H1 (cell line): ENCODE measurements around the gene KLF4. TPM values are rescaled to one million over a fixed set of nuclear protein-coding genes. Genes with fewer than 3 reads are reported as not detected.

Experiments
- CTCF ChIA-PET: fragments of 300-600 bp; sonication (Branson Sonifier 250); formaldehyde crosslinking; loops from one replicate; lab custom pipeline; 2021; ENCODE audit not compliant: partially characterized antibody; lab: Charles Lee
- POLR2A ChIA-PET: fragments of 300-600 bp; sonication (Branson Sonifier 250); formaldehyde crosslinking; loops from one replicate; lab custom pipeline; 2021; ENCODE audit warnings: inconsistent platforms; ENCODE audit not compliant: partially characterized antibody; lab: Charles Lee
- DNase-seq, 2 experiments: peaks; one replicate each; pipeline versions ENCODE4 v3.0.0 to v3.0.0-alpha.2; 2010 to 2022; ENCODE audit warnings: low spot score in 2 of 2, low read depth in 1 of 2, mixed read lengths in 1 of 2
- FAIRE-seq: peaks from 2 replicates; lab custom pipeline; 2011; peaks lifted over from hg19 to GRCh38; lab: Jason Lieb, UNC
- H2AFZ ChIP-seq: 2 replicates; pipeline ENCODE4 v1.8.1; 2012; ENCODE audit warnings: low read length, inconsistent platforms
- H2AK5ac ChIP-seq: 2 replicates; pipeline ENCODE4 v1.6.1; 2013; ENCODE audit warnings: low read depth, low read length
- H2BK120ac ChIP-seq: replicated peaks from 2 replicates; pipeline ENCODE3; 2013; ENCODE audit warnings: low read depth, low read length, inconsistent platforms
- H2BK12ac ChIP-seq: 2 replicates; pipeline ENCODE4 v1.6.1; 2013; ENCODE audit warnings: low read depth, low read length
- H2BK15ac ChIP-seq: 2 replicates; pipeline ENCODE4 v1.6.1; 2013; ENCODE audit warnings: low read length
- H2BK20ac ChIP-seq: 2 replicates; pipeline ENCODE4 v1.6.1; 2013; ENCODE audit warnings: low read length
- H2BK5ac ChIP-seq: 2 replicates; pipeline ENCODE4 v1.6.1; 2013; ENCODE audit warnings: low read depth, low read length
- H3K14ac ChIP-seq: 2 replicates; pipeline ENCODE4 v1.6.1; 2013; ENCODE audit warnings: inconsistent platforms; ENCODE audit not compliant: insufficient read length
- H3K18ac ChIP-seq: 2 replicates; pipeline ENCODE4 v1.6.1; 2013; ENCODE audit warnings: low read length; ENCODE audit errors: extremely low read depth
- H3K23ac ChIP-seq: 2 replicates; pipeline ENCODE4 v1.6.1; 2013; ENCODE audit warnings: inconsistent platforms; ENCODE audit not compliant: insufficient read length
- H3K23me2 ChIP-seq: 2 replicates; pipeline ENCODE4 v1.6.1; 2013; ENCODE audit warnings: low read depth, low read length
- H3K27ac ChIP-seq: 2 replicates; pipeline ENCODE4 v1.6.1; 2011; ENCODE audit warnings: low read depth, low read length, inconsistent platforms
- H3K27me3 ChIP-seq, 4 experiments: replicated peaks in 1 of 4; 1 replicate in 1 of 4; 2 replicates in 3 of 4; pipeline versions ENCODE4 v1.6.1 to v1.8.1; 2011 to 2013; ENCODE audit warnings: low read length in 3 of 4, mild to moderate bottlenecking in 3 of 4, inconsistent platforms in 2 of 4, mixed read lengths in 2 of 4, moderate library complexity in 1 of 4; ENCODE audit not compliant: control insufficient read depth in 3 of 4, insufficient read depth in 3 of 4; ENCODE audit errors: extremely low read depth in 1 of 4
- H3K36me3 ChIP-seq, 4 experiments: 2 replicates each; pipeline versions ENCODE4 v1.6.1 to v1.8.1; 2011 to 2013; ENCODE audit warnings: mild to moderate bottlenecking in 4 of 4, low read length in 3 of 4, moderate library complexity in 2 of 4, control low read depth in 1 of 4, inconsistent platforms in 1 of 4; ENCODE audit not compliant: insufficient read depth in 4 of 4, control insufficient read depth in 2 of 4
- H3K4ac ChIP-seq: replicated peaks from 2 replicates; pipeline ENCODE3; 2013; ENCODE audit warnings: low read length, low read depth, mixed read lengths, inconsistent platforms; ENCODE audit not compliant: insufficient read length
- H3K4me1 ChIP-seq, 4 experiments: replicated peaks in 1 of 4; 1 replicate in 1 of 4; 2 replicates in 3 of 4; pipeline versions ENCODE4 v1.6.1 to v1.8.1; 2011 to 2013; ENCODE audit warnings: low read length in 3 of 4, inconsistent platforms in 2 of 4, mixed read lengths in 1 of 4; ENCODE audit not compliant: insufficient read depth in 4 of 4, control insufficient read depth in 3 of 4
- H3K4me2 ChIP-seq, 2 experiments: 2 replicates each; pipeline versions ENCODE4 v1.6.1 to v1.8.1; 2011 to 2013; ENCODE audit warnings: low read depth in 2 of 2, low read length in 2 of 2, control low read depth in 1 of 2, inconsistent platforms in 1 of 2, mild to moderate bottlenecking in 1 of 2; ENCODE audit not compliant: insufficient read depth in 1 of 2
- H3K4me3 ChIP-seq, 4 experiments: fragments of 200-600, 300-600 bp in 1 of 4; sonication (generic), shearing (Covaris generic), sonication (Bioruptor Twin) in 1 of 4; 2 replicates each; pipeline versions ENCODE4 v1.5.1 to v1.8.1; 2011 to 2016; ENCODE audit warnings: low read length in 4 of 4, low read depth in 3 of 4, control low read depth in 2 of 4, inconsistent platforms in 2 of 4, mild to moderate bottlenecking in 2 of 4, mixed read lengths in 1 of 4, moderate library complexity in 1 of 4; ENCODE audit not compliant: insufficient read depth in 2 of 4; ENCODE audit errors: extremely low read depth in 1 of 4
- H3K56ac ChIP-seq: replicated peaks from 2 replicates; pipeline ENCODE3; 2013; ENCODE audit warnings: low read depth, mild to moderate bottlenecking, mixed read lengths, low read length, inconsistent platforms; ENCODE audit not compliant: insufficient read length
- H3K79me1 ChIP-seq: 2 replicates; pipeline ENCODE4 v1.6.1; 2013; ENCODE audit warnings: low read depth, low read length, control low read depth
- H3K79me2 ChIP-seq, 2 experiments: 2 replicates each; pipeline versions ENCODE4 v1.6.1 to v1.8.1; 2012 to 2013; ENCODE audit warnings: low read length in 2 of 2, mild to moderate bottlenecking in 2 of 2, inconsistent platforms in 1 of 2; ENCODE audit not compliant: insufficient read depth in 2 of 2, control insufficient read depth in 1 of 2
- H3K9ac ChIP-seq, 4 experiments: replicated peaks in 1 of 4; 1 replicate in 1 of 4; 2 replicates in 3 of 4; pipeline versions ENCODE4 v1.6.1 to v1.8.1; 2011 to 2013; ENCODE audit warnings: low read depth in 3 of 4, low read length in 3 of 4, control low read depth in 2 of 4, mild to moderate bottlenecking in 2 of 4, moderate library complexity in 2 of 4, inconsistent platforms in 1 of 4; ENCODE audit errors: extremely low read depth in 1 of 4
- H3K9me3 ChIP-seq, 2 experiments: 2 replicates each; pipeline versions ENCODE4 v1.6.1 to v1.8.1; 2012 to 2013; ENCODE audit warnings: mild to moderate bottlenecking in 2 of 2, moderate library complexity in 2 of 2, control low read depth in 1 of 2, inconsistent platforms in 1 of 2, low read depth in 1 of 2, low read length in 1 of 2, mixed read lengths in 1 of 2; ENCODE audit not compliant: insufficient read depth in 2 of 2
- H4K20me1 ChIP-seq, 2 experiments: replicated peaks in 1 of 2; 2 replicates each; pipeline versions ENCODE3 to v1.8.1; 2011 to 2013; ENCODE audit warnings: inconsistent platforms in 2 of 2, low read length in 2 of 2, mild to moderate bottlenecking in 1 of 2; ENCODE audit not compliant: insufficient read depth in 2 of 2, control insufficient read depth in 1 of 2
- H4K5ac ChIP-seq: 2 replicates; pipeline ENCODE4 v1.6.1; 2013; ENCODE audit warnings: low read length, low read depth, mixed read lengths, inconsistent platforms; ENCODE audit not compliant: insufficient read length
- H4K8ac ChIP-seq: 2 replicates; pipeline ENCODE4 v1.8.0; 2013; ENCODE audit warnings: mild to moderate bottlenecking, moderate library complexity, low read length, inconsistent platforms; ENCODE audit not compliant: insufficient read depth; ENCODE audit errors: extremely low read depth
- H4K91ac ChIP-seq: replicated peaks from 2 replicates; pipeline ENCODE3; 2013; ENCODE audit warnings: low read length, mixed read lengths, inconsistent platforms; ENCODE audit not compliant: insufficient read length
- ASH2L ChIP-seq: fragments of 200-600, 300-600 bp; sonication (generic); IDR thresholded peaks from one replicate; pipeline ENCODE4 v1.7.1; 2017; ENCODE audit warnings: low read length
- CBX8 ChIP-seq: fragments of 300-800, 300-1000 bp; sonication (generic); IDR thresholded peaks from 2 replicates; pipeline ENCODE4 v1.7.1; 2016; ENCODE audit warnings: low read depth, low read length, borderline replicate concordance
- CTBP2 ChIP-seq: IDR thresholded peaks from 2 replicates; pipeline ENCODE4 v1.7.0; 2011; ENCODE audit warnings: borderline replicate concordance, mild to moderate bottlenecking, moderate library complexity, mixed read lengths, low read length; ENCODE audit not compliant: insufficient read depth, insufficient read length
- JUN ChIP-seq: IDR thresholded peaks from 2 replicates; pipeline ENCODE4 v1.6.1; 2011; ENCODE audit warnings: low read depth, mild to moderate bottlenecking, improper control_type of control experiment, low read length
- JUND ChIP-seq: IDR thresholded peaks from 2 replicates; pipeline ENCODE4 v1.6.1; 2011; ENCODE audit warnings: mild to moderate bottlenecking, improper control_type of control experiment, low read length
- POU5F1 ChIP-seq: IDR thresholded peaks from 2 replicates; pipeline ENCODE4 v1.6.1; 2011; ENCODE audit warnings: low read depth, mild to moderate bottlenecking, low read length, moderate library complexity
- RBBP5 ChIP-seq: IDR thresholded peaks from 2 replicates; pipeline ENCODE4 v1.7.1; 2012; ENCODE audit warnings: low read depth, mild to moderate bottlenecking, inconsistent platforms, low read length, moderate library complexity, borderline replicate concordance
- SAP30 ChIP-seq: fragments of 300-600 bp; sonication (generic); IDR thresholded peaks from 2 replicates; pipeline ENCODE4 v1.7.1; 2012; ENCODE audit warnings: low read length, moderate library complexity, mild to moderate bottlenecking, inconsistent platforms; ENCODE audit not compliant: insufficient read depth, insufficient replicate concordance
- SIN3A ChIP-seq, 2 experiments: IDR thresholded peaks in 1 of 2; conservative IDR thresholded peaks in 1 of 2; 2 replicates each; pipeline ENCODE4 v1.6.1; 2011 to 2012; ENCODE audit warnings: low read length in 2 of 2, improper control_type of control experiment in 1 of 2, low read depth in 1 of 2, mild to moderate bottlenecking in 1 of 2
- SP4 ChIP-seq: IDR thresholded peaks from 2 replicates; pipeline ENCODE4 v1.6.1; 2012; ENCODE audit warnings: low read length, inconsistent platforms
- ZNF274 ChIP-seq: IDR thresholded peaks from 2 replicates; pipeline ENCODE4 v1.7.0; 2012; ENCODE audit warnings: low read length, borderline replicate concordance; ENCODE audit errors: extremely low read depth
- polyA plus RNA-seq, 7 experiments: library from polyadenylated mRNA; depleted of rRNA in 3 of 7; stranded (reverse) in 5 of 7; unstranded in 2 of 7; fragments of >200 nt in 5 of 7; fragments of 200-250 nt in 2 of 7; gene quantifications; 1 replicate in 5 of 7; 2 replicates in 1 of 7; 4 replicates in 1 of 7; pipeline versions ENCODE4 v1.2.1 to v1.2.3, GENCODE V29; 2011 to 2013; ENCODE audit warnings: missing spikeins in 2 of 7, mixed read lengths in 2 of 7
- total RNA-seq: library from RNA; stranded (reverse); fragmentation: NEBNext Ultra II Directional; extraction: Animal tissue kit (Norgen Biotek cat#: 25700); gene quantifications from 2 replicates; pipeline ENCODE4 v1.2.1, GENCODE V29; 2021
- TF ChIP-seq, protein P1 (sequence below): IDR thresholded peaks from 2 replicates; pipeline ENCODE4 v1.6.1; 2011; ENCODE audit warnings: low read depth, mild to moderate bottlenecking, low read length; ENCODE audit not compliant: insufficient read depth
- TF ChIP-seq, protein P2 (sequence below): IDR thresholded peaks from 2 replicates; pipeline ENCODE4 v1.6.1; 2012; ENCODE audit warnings: inconsistent platforms

KLF4 gene
- total and polyA plus RNA-seq, 2 of the 8 experiments (the other 6 are each of a cell fraction or from before 2014, with no cell fraction given), result 0.77 to 2.8 TPM

DNA sequence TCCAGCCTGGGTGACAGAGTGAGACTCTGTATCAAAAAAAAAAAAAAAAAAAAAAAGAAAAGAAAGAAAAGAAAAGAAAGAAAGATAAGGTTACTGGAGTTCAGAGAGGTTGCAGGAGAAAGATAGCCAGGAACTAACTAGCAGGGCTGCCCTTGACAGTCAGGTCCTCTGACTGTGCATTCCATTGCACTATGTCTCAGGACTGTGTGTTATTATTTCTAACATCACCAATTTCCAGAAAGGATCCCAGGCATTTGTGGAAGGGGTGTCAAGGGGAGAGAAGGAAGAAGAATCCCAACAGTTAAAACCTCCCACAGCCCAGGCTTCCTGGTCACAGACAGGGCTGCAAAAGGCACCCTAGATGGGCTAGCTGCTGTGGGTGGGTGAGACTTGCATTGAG lies 25.1 kb downstream of the KLF4 start:
- H2BK20ac ChIP-seq, result no peak overlapping the region
- H3K23me2 ChIP-seq, result peaks cover 7% of the 10 kb centered on the region; the same call in 1 of the 2 replicates
- no peaks in the 10 kb centered on the region for H3K79me1 ChIP-seq
- no peaks in the 10 kb centered on the region for H3K79me2 ChIP-seq
- ChIA-PET POLR2A (no interaction called here), CTCF (interaction anchor here (1.0 to 2.7 kb wide), 12 partner anchors 9 to 1052 kb away, joined by 3 to 33 read pairs (median 6); no protein-coding TSS in a partner anchor)
- H3K14ac ChIP-seq, result no peak overlapping the region
- H2AK5ac ChIP-seq, result no peak overlapping the region
- H3K4ac ChIP-seq, result no peak overlapping the region
- no peak overlapping the region for H4K91ac ChIP-seq
- H3K9ac ChIP-seq, result no peak overlapping the region
- no peak overlapping the region for H2BK5ac ChIP-seq
- H3K18ac ChIP-seq, result no peak overlapping the region
- no peaks in the 10 kb centered on the region for H3K36me3 ChIP-seq
- no peaks in the 10 kb centered on the region for H4K20me1 ChIP-seq
- H3K4me3 ChIP-seq, result no peak overlapping the region
- no peaks in the 10 kb centered on the region for H3K9me3 ChIP-seq
- H3K56ac ChIP-seq, result no peak overlapping the region
- peaks cover 0 to 5% (median 5%) of the 10 kb centered on the region in 4 experiments; a peak in 4 of 7 replicates for H3K4me1 ChIP-seq
- no peak overlapping the region for H4K8ac ChIP-seq
- H2BK12ac ChIP-seq, result no peak overlapping the region
- DNase-seq, result no peak
- no peak overlapping the region for H3K27ac ChIP-seq
- H2BK15ac ChIP-seq, result no peak overlapping the region
- no peak overlapping the region for H3K23ac ChIP-seq
- H3K4me2 ChIP-seq, result no peak overlapping the region; a peak in 1 of 4 replicates
- FAIRE-seq, result no peak
- H2BK120ac ChIP-seq, result no peak overlapping the region
- no peak overlapping the region for H4K5ac ChIP-seq
- peaks cover 0 to 19% (median 17%) of the 10 kb centered on the region in 4 experiments; a peak in 6 of 7 replicates for H3K27me3 ChIP-seq
- H2AFZ ChIP-seq, result no peak overlapping the region
- TF ChIP-seq JUN (no peak), RBBP5 (no peak), SIN3A (conservative IDR thresholded peaks at IDR 0.05 in 1 of 2, IDR thresholded peaks at IDR 0.05 in 1 of 2; ENCODE audit: low read depth in 1 of 2, low read length in 2 of 2) (no peak), SAP30 (no peak), ASH2L (no peak), SP4 (no peak), CBX8 (no peak), CTBP2 (no peak), POU5F1 (no peak), JUND (no peak), ZNF274 (no peak)
- TF ChIP-seq, protein P1, sequence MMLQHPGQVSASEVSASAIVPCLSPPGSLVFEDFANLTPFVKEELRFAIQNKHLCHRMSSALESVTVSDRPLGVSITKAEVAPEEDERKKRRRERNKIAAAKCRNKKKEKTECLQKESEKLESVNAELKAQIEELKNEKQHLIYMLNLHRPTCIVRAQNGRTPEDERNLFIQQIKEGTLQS, result no peak
- TF ChIP-seq, protein P2, sequence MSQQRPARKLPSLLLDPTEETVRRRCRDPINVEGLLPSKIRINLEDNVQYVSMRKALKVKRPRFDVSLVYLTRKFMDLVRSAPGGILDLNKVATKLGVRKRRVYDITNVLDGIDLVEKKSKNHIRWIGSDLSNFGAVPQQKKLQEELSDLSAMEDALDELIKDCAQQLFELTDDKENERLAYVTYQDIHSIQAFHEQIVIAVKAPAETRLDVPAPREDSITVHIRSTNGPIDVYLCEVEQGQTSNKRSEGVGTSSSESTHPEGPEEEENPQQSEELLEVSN, result no peak
